Erythroblast (primary cell): ENCODE measurements around the gene IRS1.

ENCODE experiments used
- GATA1 ChIP-seq: IDR thresholded peaks from 2 replicates; pipeline ENCODE4 v1.6.1; 2011; ENCODE audit warnings: low read depth, mild to moderate bottlenecking, control low read depth, low read length, moderate library complexity
- POLR2A ChIP-seq: IDR thresholded peaks from 2 replicates; pipeline ENCODE4 v1.6.1; 2011; ENCODE audit warnings: mild to moderate bottlenecking, low read length

GRCh38 chr2:226716126-226716525, 83.5 kb downstream of the IRS1 start:
- TF ChIP-seq POLR2A (no peak), GATA1 (no peak)
